Hepatocyte (in vitro differentiated cells): Measurements from ENCODE around the gene PPA1. TPM values are rescaled to one million over a fixed set of nuclear protein-coding genes. Genes with fewer than 3 reads are reported as not detected.

Source experiments
- DNase-seq: peaks from one replicate; pipeline ENCODE4 v3.0.0-alpha.2; 2016; ENCODE audit warnings: low spot score
- H2AFZ ChIP-seq: fragments of 200-600 bp; sonication (generic); 2 replicates; pipeline ENCODE4 v1.6.0; 2016; ENCODE audit warnings: antibody characterized with exemption, mild to moderate bottlenecking
- H3K27ac ChIP-seq: fragments of 200-600 bp; sonication (generic); 2 replicates; pipeline ENCODE4 v1.5.1; 2016; ENCODE audit warnings: mild to moderate bottlenecking
- H3K27me3 ChIP-seq: fragments of 200-600 bp; sonication (generic); 2 replicates; pipeline ENCODE4 v1.6.1; 2016
- H3K36me3 ChIP-seq: fragments of 200-600 bp; sonication (generic); replicated peaks from 2 replicates; pipeline ENCODE4 v1.5.1; 2016; ENCODE audit warnings: low read depth; ENCODE audit not compliant: insufficient read depth
- H3K4me1 ChIP-seq: fragments of 200-600 bp; sonication (generic); 2 replicates; pipeline ENCODE4 v1.5.1; 2016; ENCODE audit warnings: mild to moderate bottlenecking, moderate library complexity; ENCODE audit not compliant: insufficient read depth
- H3K4me2 ChIP-seq: fragments of 200-600 bp; sonication (generic); 2 replicates; pipeline ENCODE4 v1.6.0; 2016
- H3K4me3 ChIP-seq: fragments of 200-600 bp; sonication (generic); 2 replicates; pipeline ENCODE4 v1.5.1; 2016; ENCODE audit warnings: mild to moderate bottlenecking
- H3K79me2 ChIP-seq: fragments of 200-600 bp; sonication (generic); 2 replicates; pipeline ENCODE4 v1.6.0; 2017; ENCODE audit warnings: mild to moderate bottlenecking
- H3K9me2 ChIP-seq: fragments of 200-600 bp; sonication (generic); replicated peaks from 2 replicates; pipeline ENCODE4 v1.6.0; 2017; ENCODE audit warnings: mild to moderate bottlenecking; ENCODE audit not compliant: insufficient read depth
- H3K9me3 ChIP-seq: fragments of 200-600 bp; sonication (generic); 2 replicates; pipeline ENCODE4 v1.5.1; 2016; ENCODE audit warnings: low read depth, mild to moderate bottlenecking
- H4K20me1 ChIP-seq: fragments of 200-600 bp; sonication (generic); 2 replicates; pipeline ENCODE4 v1.6.0; 2016; ENCODE audit warnings: mild to moderate bottlenecking; ENCODE audit not compliant: insufficient read depth, poor library complexity, severe bottlenecking
- CTCF ChIP-seq: fragments of 200-600 bp; sonication (generic); IDR thresholded peaks from 2 replicates; pipeline ENCODE4 v1.5.1; 2016; ENCODE audit warnings: antibody characterized with exemption, mild to moderate bottlenecking; ENCODE audit not compliant: poor library complexity
- EZH2 ChIP-seq: fragments of 200-600 bp; sonication (generic); IDR thresholded peaks from 2 replicates; pipeline ENCODE4 v1.6.1; 2016; ENCODE audit warnings: antibody characterized with exemption, mild to moderate bottlenecking, borderline replicate concordance
- EZH2phosphoT487 ChIP-seq: fragments of 200-600 bp; sonication (generic); IDR thresholded peaks from one replicate; pipeline ENCODE4 v1.6.1; 2018; ENCODE audit warnings: antibody characterized with exemption, mild to moderate bottlenecking, low read depth, moderate library complexity; ENCODE audit not compliant: unreplicated experiment, severe bottlenecking
- WGBS: methylation state at CpG from one replicate; pipeline ENCODE4 v1.1.6; 2016; ENCODE audit warnings: low lambda C conversion rate; ENCODE audit errors: missing lambda C conversion rate; 5-methylcytosine and 5-hydroxymethylcytosine counted together
- polyA plus RNA-seq: library from polyadenylated mRNA; unstranded; fragments of >200 nt; fragmentation: Nextera tagmentation; extraction: Ambion mirVana; gene quantifications from 2 replicates; pipeline ENCODE4 v1.2.1, GENCODE V29; 2016
- total RNA-seq: library from RNA; depleted of rRNA; stranded (reverse); fragments of >200 nt; gene quantifications from 2 replicates; pipeline ENCODE4 v1.2.3, GENCODE V29; 2014

Gene PPA1
- total and polyA plus RNA-seq, 2 experiments from 2014 or later: 131 to 156 TPM

- Histone ChIP-seq H3K36me3 (peaks cover 7% of the 10 kb centered on the region), H3K4me1 (peaks cover 10% of the 10 kb centered on the region), H4K20me1 (peaks cover 90% of the 10 kb centered on the region), H2AFZ (no peak overlapping the region), H3K9me2 (no peaks in the 10 kb centered on the region), H3K4me2 (no peak overlapping the region), H3K9me3 (no peaks in the 10 kb centered on the region), H3K27me3 (no peaks in the 10 kb centered on the region), H3K27ac (no peak overlapping the region), H3K79me2 (peaks cover 97% of the 10 kb centered on the region), H3K4me3 (no peak overlapping the region)
- DNase-seq: no peak
- no peak for TF ChIP-seq EZH2phosphoT487
- TF ChIP-seq CTCF: no peak
- TF ChIP-seq EZH2: no peak
- 90% methylated on average over 4 of the region's 4 CpGs for WGBS
Observed at GRCh38 chr10:70163448-70163847, 69.8 kb downstream of the PPA1 start.

- no peak overlapping the region for H3K4me2 ChIP-seq
- no peak for DNase-seq
Observed at GRCh38 chr10:70162892-70163201, 70.4 kb downstream of the PPA1 start.

GRCh38 chr10:70162151-70162891, 70.9 kb downstream of the PPA1 start:
- H2AFZ ChIP-seq: no peak overlapping the region
- no peak for DNase-seq
- no peak for TF ChIP-seq EZH2phosphoT487
- TF ChIP-seq CTCF: no peak
- no peak for TF ChIP-seq EZH2
- H3K27me3 ChIP-seq: no peaks in the 10 kb centered on the region
- 95% methylated on average over 1 of the region's 2 CpGs for whole genome bisulfite sequencing
- peaks cover 97% of the 10 kb centered on the region for H3K79me2 ChIP-seq
- H3K4me2 ChIP-seq: no peak overlapping the region
- H3K27ac ChIP-seq: no peak overlapping the region
- H3K36me3 ChIP-seq: peaks cover 7% of the 10 kb centered on the region
- no peaks in the 10 kb centered on the region for H3K9me2 ChIP-seq
- H4K20me1 ChIP-seq: peaks cover 82% of the 10 kb centered on the region
- H3K9me3 ChIP-seq: no peaks in the 10 kb centered on the region
- H3K4me1 ChIP-seq: peaks cover 6% of the 10 kb centered on the region
- no peak overlapping the region for H3K4me3 ChIP-seq

More at GRCh38 chr10:70162892-70163201, 70.4 kb downstream of the PPA1 start:
- 52% methylated on average over 1 of the region's 1 CpG for WGBS
- no peaks in the 10 kb centered on the region for H3K9me3 ChIP-seq
- peaks cover 97% of the 10 kb centered on the region for H3K79me2 ChIP-seq
- H3K4me1 ChIP-seq: peaks cover 6% of the 10 kb centered on the region
- no peak overlapping the region for H2AFZ ChIP-seq
- H3K4me3 ChIP-seq: no peak overlapping the region
- H3K27me3 ChIP-seq: no peaks in the 10 kb centered on the region
- H3K9me2 ChIP-seq: no peaks in the 10 kb centered on the region
- H3K36me3 ChIP-seq: peaks cover 7% of the 10 kb centered on the region
- TF ChIP-seq EZH2 (no peak), EZH2phosphoT487 (no peak), CTCF (no peak)
- H3K27ac ChIP-seq: no peak overlapping the region
- peaks cover 87% of the 10 kb centered on the region for H4K20me1 ChIP-seq
